UCSD-AML1 (cell line): ENCODE results near the gene SEC24C.
"Not testable (repeated sequence)": the region's sequence is repeated elsewhere in the genome, so short reads cannot be mapped to it uniquely, and the experiment has no call there.

ENCODE experiments used
- DNase-seq: peaks from one replicate; lab custom pipeline; 2025; ENCODE audit not compliant: unreplicated experiment; lab: John Stamatoyannopoulos, UW

SEC24C gene

GRCh38 chr10:73790886-73791625 is 46.9 kb downstream of the SEC24C start:
- no peak for DNase-seq

- no peak for DNase-seq
Observed at GRCh38 chr10:73791871-73792400, 47.8 kb downstream of the SEC24C start.

- DNase-seq = no peak
Observed at GRCh38 chr10:73793456-73793855, 49.3 kb downstream of the SEC24C start.

GRCh38 chr10:73795491-73795890 is 51.3 kb downstream of the SEC24C start:
- DNase-seq = not testable (repeated sequence)

- not testable (repeated sequence) for DNase-seq
Observed at GRCh38 chr10:73796035-73796434, 51.9 kb downstream of the SEC24C start.

GRCh38 chr10:73796766-73797165 is 52.6 kb downstream of the SEC24C start:
- DNase-seq = no peak

- no peak for DNase-seq
Observed at GRCh38 chr10:73797324-73798025, 53.3 kb downstream of the SEC24C start.

- no peak for DNase-seq
Observed at GRCh38 chr10:73798087-73798486, 53.9 kb downstream of the SEC24C start.

- DNase-seq = no peak
Observed at GRCh38 chr10:73798927-73799560, 54.9 kb downstream of the SEC24C start.

GRCh38 chr10:73799899-73800559 is 55.9 kb downstream of the SEC24C start:
- no peak for DNase-seq

GRCh38 chr10:73800560-73801252 is 56.5 kb downstream of the SEC24C start:
- DNase-seq = no peak

GRCh38 chr10:73801253-73801590 is 57.0 kb downstream of the SEC24C start:
- DNase-seq = no peak

GRCh38 chr10:73802276-73802991 is 58.3 kb downstream of the SEC24C start:
- no peak for DNase-seq

GRCh38 chr10:73803680-73804286 is 59.6 kb downstream of the SEC24C start:
- DNase-seq = no peak

- no peak for DNase-seq
Observed at GRCh38 chr10:73806176-73806950, 62.2 kb downstream of the SEC24C start.

- DNase-seq = no peak
Observed at GRCh38 chr10:73807471-73807870, 63.3 kb downstream of the SEC24C start.

- DNase-seq = no peak
Observed at GRCh38 chr10:73808021-73808815, 64.0 kb downstream of the SEC24C start.
